GM12801 (cell line): ENCODE results near the gene FOXN4.

Source experiments
- CTCF ChIP-seq: IDR thresholded peaks from one replicate; pipeline ENCODE4 v1.5.1; 2011; ENCODE audit warnings: control low read depth; ENCODE audit not compliant: insufficient read length; ENCODE audit errors: extremely low read depth

The FOXN4 gene

DNA sequence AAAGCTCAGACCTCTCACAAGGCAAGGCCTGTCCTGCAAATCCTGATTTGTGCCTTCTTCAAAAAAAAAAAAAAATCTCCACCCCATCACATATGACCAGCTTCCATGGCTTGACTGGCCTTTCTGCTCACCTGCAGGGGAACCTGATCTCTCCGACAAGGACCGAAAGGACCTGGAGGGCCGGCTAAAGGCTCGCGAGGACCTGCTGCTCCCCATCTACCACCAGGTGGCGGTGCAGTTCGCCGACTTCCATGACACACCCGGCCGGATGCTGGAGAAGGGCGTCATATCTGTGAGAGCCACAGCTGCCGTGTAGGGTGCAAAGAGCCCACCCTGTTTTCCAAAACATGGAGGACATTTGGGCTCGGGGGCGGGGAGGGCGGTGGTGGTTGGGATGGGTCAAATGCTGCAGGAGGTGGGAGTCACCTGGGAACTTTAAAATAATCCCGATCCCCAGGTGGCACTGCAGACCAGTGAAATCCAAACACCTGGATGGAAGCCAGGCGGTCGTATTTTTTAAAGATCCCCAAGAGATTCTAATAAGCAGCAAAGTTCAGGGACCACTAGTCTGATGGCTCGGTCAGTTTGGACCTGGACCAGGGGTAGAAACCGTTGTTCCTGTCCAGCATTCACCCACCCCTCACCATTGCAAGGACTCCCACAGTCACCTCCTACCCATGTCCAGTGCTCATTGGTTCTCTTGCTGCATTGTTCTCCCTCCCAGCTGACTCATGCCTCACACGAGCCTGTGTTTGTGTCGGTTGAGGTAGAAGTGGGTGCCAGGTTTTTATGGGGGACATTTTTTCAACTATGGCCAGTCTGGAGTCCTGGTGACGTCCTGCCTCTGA, 44.8 kb downstream of the FOXN4 start:
- TF ChIP-seq CTCF = no peak

GRCh38 chr12:109263439-109263838, 45.6 kb downstream of the FOXN4 start:
- no peak for TF ChIP-seq CTCF

GRCh38 chr12:109261939-109262338, 47.1 kb downstream of the FOXN4 start:
- no peak for TF ChIP-seq CTCF

- no peak for TF ChIP-seq CTCF
These were observed 48.0 kb downstream of the FOXN4 start for GRCh38 chr12:109261087-109261486.

- TF ChIP-seq CTCF = no peak
These were observed 49.6 kb downstream of the FOXN4 start for GRCh38 chr12:109259545-109259895.

DNA sequence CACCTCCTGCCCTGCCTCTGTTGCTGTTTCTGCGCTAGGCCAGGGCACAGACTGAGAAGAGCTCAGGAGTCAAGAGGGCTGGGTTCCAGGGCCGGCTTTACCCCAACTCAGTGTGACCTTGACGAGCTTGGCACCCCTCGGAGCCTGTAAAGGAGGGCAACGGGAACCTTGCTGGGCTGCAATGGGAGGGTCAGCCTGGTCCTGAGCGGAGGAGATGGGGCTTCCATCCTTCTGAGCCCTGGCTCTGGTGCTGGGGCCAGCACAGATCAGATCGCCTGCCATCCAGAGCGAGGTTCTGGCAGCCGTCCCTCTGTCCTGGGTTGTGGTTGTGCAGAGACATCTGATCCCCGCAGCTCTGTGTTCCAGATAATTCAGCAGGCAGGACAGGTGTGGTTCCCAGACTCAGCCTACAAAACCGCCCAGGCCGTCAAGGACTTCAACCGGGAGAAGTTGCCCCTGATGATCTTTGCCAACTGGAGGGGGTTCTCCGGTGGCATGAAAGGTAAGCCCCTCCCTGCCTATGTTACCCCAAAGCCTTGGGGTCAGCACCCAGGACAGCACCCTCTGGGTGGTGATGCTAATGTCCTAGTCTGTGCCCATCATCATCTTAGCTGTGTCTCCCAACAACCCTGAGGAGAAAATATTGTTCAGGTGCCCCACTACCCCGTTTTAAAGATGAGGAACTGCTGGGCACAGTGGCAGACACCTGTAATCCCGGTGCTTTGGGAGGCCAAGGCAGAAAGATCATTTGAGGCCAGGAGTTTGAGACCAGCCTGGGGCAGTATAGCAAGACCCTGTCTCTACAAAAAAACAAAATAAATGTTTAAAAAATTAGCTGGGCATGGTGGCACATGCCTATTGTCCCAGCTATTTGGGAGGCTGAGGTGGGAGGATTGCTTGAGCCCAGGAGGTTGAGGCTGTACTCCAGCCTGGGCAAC, 50.2 kb downstream of the FOXN4 start:
- no peak for TF ChIP-seq CTCF

- TF ChIP-seq CTCF = no peak
These were observed 50.9 kb downstream of the FOXN4 start for GRCh38 chr12:109258201-109258600.
